ENCODE measurements around the gene BIN1. TPM values are rescaled to one million over a fixed set of nuclear protein-coding genes. Genes with fewer than 3 reads are reported as not detected.
A peak's percentile ranks its signal among the peaks of the same experiment; 100 is the strongest.

BIN1 gene
- total RNA-seq, 1 experiment from 2014 or later: 198 TPM

DNA sequence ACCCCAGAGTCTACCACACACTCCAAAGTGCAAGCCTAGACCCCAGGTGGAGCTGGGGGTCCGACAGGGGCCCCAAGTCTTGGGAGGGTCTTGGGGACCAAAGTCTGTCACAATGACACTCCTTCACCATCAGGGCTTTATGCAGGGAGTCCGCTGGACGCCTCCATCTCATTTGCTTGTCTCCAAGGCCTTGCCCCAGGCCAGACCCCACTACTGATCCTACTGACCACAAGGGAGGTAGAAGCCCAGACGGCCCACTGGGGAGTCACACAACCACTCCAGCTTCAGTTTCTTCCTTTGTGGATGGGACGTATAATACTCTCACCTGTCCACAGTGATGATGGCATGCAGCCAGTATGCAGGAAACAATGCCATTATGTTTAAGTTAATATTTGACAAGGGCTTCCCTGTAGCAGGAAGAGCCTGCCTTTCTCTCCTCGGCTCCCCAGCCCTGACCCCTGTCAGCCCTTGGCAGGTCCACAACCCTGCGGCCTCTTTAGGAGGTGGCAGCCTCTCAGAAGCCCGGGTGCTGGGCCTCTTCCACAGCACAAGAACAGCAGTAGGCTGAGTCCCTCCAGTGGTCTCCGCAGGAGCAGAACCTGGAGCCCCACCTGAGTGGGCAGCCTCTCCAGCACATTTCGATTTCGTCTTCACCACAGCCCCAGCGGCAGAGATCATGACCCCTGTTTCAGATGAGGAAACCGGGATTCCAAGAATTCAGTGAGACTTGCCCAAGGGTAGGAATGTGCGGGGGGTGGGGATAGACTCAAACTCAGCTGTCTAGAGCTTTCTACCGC, 6.5 kb downstream of the BIN1 start:
- DNase-seq: peak; percentile 89 to 91
- Mint-ChIP-seq H3K4me3 (ENCODE audit: unreplicated experiment) (peak overlapping the region; percentile 68), H3K36me3 (ENCODE audit: insufficient read depth, unreplicated experiment) (peaks cover 47% of the 10 kb centered on the region), H3K27me3 (ENCODE audit: insufficient read depth, unreplicated experiment) (no peaks in the 10 kb centered on the region), H3K9me3 (ENCODE audit: unreplicated experiment) (no peaks in the 10 kb centered on the region), H3K4me1 (ENCODE audit: low read depth, unreplicated experiment) (peaks cover 67% of the 10 kb centered on the region), H3K27ac (ENCODE audit: unreplicated experiment) (peak overlapping the region; percentile 94)
- intact Hi-C loops (cut with micrococcal nuclease; ENCODE audit: unreplicated experiment): loop anchor here (1.0 kb wide), 3 partner anchors 15 to 32 kb away; no protein-coding TSS in a partner anchor
- Histone ChIP-seq H3K4me3 (ENCODE audit: low read depth, low read length) (no peak overlapping the region), H3K9me3 (no peaks in the 10 kb centered on the region), H3K36me3 (ENCODE audit: control insufficient read depth, insufficient read depth, low read length) (peaks cover 7% of the 10 kb centered on the region), H3K4me1 (peaks cover 85% of the 10 kb centered on the region), H3K27me3 (replicated peaks; ENCODE audit: control insufficient read depth, insufficient read depth, low read length) (no peaks in the 10 kb centered on the region)
- TF ChIP-seq, protein P1, sequence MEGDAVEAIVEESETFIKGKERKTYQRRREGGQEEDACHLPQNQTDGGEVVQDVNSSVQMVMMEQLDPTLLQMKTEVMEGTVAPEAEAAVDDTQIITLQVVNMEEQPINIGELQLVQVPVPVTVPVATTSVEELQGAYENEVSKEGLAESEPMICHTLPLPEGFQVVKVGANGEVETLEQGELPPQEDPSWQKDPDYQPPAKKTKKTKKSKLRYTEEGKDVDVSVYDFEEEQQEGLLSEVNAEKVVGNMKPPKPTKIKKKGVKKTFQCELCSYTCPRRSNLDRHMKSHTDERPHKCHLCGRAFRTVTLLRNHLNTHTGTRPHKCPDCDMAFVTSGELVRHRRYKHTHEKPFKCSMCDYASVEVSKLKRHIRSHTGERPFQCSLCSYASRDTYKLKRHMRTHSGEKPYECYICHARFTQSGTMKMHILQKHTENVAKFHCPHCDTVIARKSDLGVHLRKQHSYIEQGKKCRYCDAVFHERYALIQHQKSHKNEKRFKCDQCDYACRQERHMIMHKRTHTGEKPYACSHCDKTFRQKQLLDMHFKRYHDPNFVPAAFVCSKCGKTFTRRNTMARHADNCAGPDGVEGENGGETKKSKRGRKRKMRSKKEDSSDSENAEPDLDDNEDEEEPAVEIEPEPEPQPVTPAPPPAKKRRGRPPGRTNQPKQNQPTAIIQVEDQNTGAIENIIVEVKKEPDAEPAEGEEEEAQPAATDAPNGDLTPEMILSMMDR (IDR thresholded peaks at IDR 0.05; ENCODE audit: insufficient read depth in 1 of 2, low read depth in 1 of 2, low read length in 1 of 2, severe bottlenecking in 1 of 2, unreplicated experiment in 1 of 2): peak in 1 of 2 experiments; percentile 7
- no TSS peak for BruUV-seq (replicated peaks)
- POLR2A ChIA-PET: interaction anchor here (0.6 to 1.8 kb wide), 2 partner anchors 15 kb away, joined by 6 to 10 read pairs; no protein-coding TSS in a partner anchor
- CTCF ChIA-PET: interaction anchor here (1.0 to 1.7 kb wide), 4 partner anchors 15 to 97 kb away, joined by 3 to 9 read pairs (median 5); no protein-coding TSS in a partner anchor

- BruUV-seq (replicated peaks): no TSS peak
- intact Hi-C loops (cut with micrococcal nuclease; ENCODE audit: unreplicated experiment): no loop called here
- TF ChIP-seq, protein P1 (IDR thresholded peaks at IDR 0.05; ENCODE audit: insufficient read depth in 1 of 2, low read depth in 1 of 2, low read length in 1 of 2, severe bottlenecking in 1 of 2, unreplicated experiment in 1 of 2): no peak
- H3K36me3 Mint-ChIP-seq (ENCODE audit: insufficient read depth, unreplicated experiment): peaks cover 54% of the 10 kb centered on the region
- peak overlapping the region; percentile 63 for H3K27ac Mint-ChIP-seq (ENCODE audit: unreplicated experiment)
- H3K9me3 ChIP-seq: no peaks in the 10 kb centered on the region
- no peak for DNase-seq
- no peaks in the 10 kb centered on the region for H3K9me3 Mint-ChIP-seq (ENCODE audit: unreplicated experiment)
- H3K36me3 ChIP-seq (ENCODE audit: control insufficient read depth, insufficient read depth, low read length): peaks cover 5% of the 10 kb centered on the region
- peaks cover 58% of the 10 kb centered on the region for H3K4me1 Mint-ChIP-seq (ENCODE audit: low read depth, unreplicated experiment)
- H3K4me3 Mint-ChIP-seq (ENCODE audit: unreplicated experiment): no peak overlapping the region
- ChIA-PET CTCF (interaction anchor here (0.6 kb wide), 1 partner anchor 9 kb away, joined by 3 read pairs; the partner anchor contains the start of gene BIN1), POLR2A (interaction anchor here (1.0 kb wide), 1 partner anchor 8 kb away, joined by 3 read pairs; the partner anchor contains the start of gene BIN1)
- no peak overlapping the region for H3K4me3 ChIP-seq (ENCODE audit: low read depth, low read length)
- H3K27me3 Mint-ChIP-seq (ENCODE audit: insufficient read depth, unreplicated experiment): no peaks in the 10 kb centered on the region
- H3K27me3 ChIP-seq (replicated peaks; ENCODE audit: control insufficient read depth, insufficient read depth, low read length): no peaks in the 10 kb centered on the region
- peaks cover 87% of the 10 kb centered on the region for H3K4me1 ChIP-seq
These were observed 8.2 kb downstream of the BIN1 start for GRCh38 chr2:127098711-127099110.

DNA sequence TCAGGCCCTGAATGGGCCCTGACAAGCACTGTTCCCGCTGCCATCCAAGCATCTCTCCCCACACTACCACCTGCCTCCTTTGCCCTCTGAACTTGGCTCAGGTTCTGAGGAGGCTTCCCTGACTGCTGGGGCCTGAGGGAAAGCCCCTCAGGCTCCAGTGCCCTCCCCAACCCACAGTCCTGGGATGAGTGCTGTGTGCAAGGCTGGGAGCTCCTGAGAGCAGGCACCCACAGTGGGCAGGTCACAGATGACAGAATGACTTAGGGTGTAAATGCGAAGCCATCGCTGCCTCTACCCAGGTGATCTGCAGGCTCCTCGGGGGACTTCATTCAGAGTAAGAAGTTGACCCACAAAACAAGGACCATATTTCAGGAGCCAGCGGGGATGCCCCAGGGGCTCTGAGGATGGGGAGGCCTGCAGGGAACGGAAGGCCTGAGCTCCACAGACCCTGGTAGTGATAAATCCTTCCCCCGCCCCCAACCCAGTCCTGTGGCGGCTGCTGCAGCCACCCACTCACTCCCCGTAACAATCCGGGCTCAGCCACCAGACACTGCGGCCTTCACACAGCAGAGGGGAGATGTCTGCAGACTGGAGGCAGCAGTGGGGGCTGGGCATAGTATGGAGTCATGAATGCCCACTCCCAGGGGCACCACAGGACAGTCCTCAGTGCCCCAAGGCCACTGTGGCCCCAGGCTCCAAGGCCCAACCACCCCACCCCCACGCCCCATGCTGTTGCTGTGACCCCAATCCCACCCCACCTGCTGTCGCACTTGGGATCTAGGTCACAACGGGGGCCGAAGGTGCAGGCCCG, 8.9 kb downstream of the BIN1 start:
- TF ChIP-seq, protein P1 (IDR thresholded peaks at IDR 0.05; ENCODE audit: insufficient read depth in 1 of 2, low read depth in 1 of 2, low read length in 1 of 2, severe bottlenecking in 1 of 2, unreplicated experiment in 1 of 2): no peak
- Histone ChIP-seq H3K4me3 (ENCODE audit: low read depth, low read length) (no peak overlapping the region), H3K9me3 (no peaks in the 10 kb centered on the region), H3K36me3 (ENCODE audit: control insufficient read depth, insufficient read depth, low read length) (peaks cover 5% of the 10 kb centered on the region), H3K27me3 (replicated peaks; ENCODE audit: control insufficient read depth, insufficient read depth, low read length) (no peaks in the 10 kb centered on the region), H3K4me1 (peaks cover 88% of the 10 kb centered on the region)
- Mint-ChIP-seq H3K36me3 (ENCODE audit: insufficient read depth, unreplicated experiment) (peaks cover 55% of the 10 kb centered on the region), H3K9me3 (ENCODE audit: unreplicated experiment) (no peaks in the 10 kb centered on the region), H3K27me3 (ENCODE audit: insufficient read depth, unreplicated experiment) (no peaks in the 10 kb centered on the region), H3K27ac (ENCODE audit: unreplicated experiment) (peak overlapping the region; percentile 63), H3K4me1 (ENCODE audit: low read depth, unreplicated experiment) (peaks cover 58% of the 10 kb centered on the region), H3K4me3 (ENCODE audit: unreplicated experiment) (no peak overlapping the region)
- intact Hi-C loops (cut with micrococcal nuclease; ENCODE audit: unreplicated experiment): no loop called here
- ChIA-PET POLR2A (interaction anchor here (1.0 kb wide), 1 partner anchor 9 kb away, joined by 3 read pairs; the partner anchor contains the start of gene BIN1), CTCF (no interaction called here)
- BruUV-seq (replicated peaks): no TSS peak
- DNase-seq: no peak

Data from Caco-2 (cell line).